Motor neuron (in vitro differentiated cells): Measurements from ENCODE around the gene KRT73. TPM values are rescaled to one million over a fixed set of nuclear protein-coding genes. Genes with fewer than 3 reads are reported as not detected.

Source experiments
- ATAC-seq, 8 experiments: fragments of 200-7000 bp; cut with Tn5 transposase; replicated peaks in 6 of 8; 2 replicates each; pipeline ENCODE4 v1.8.0; 2021; ENCODE audit warnings: mild to moderate bottlenecking in 8 of 8, moderate library complexity in 8 of 8
- H3K27ac ChIP-seq, 2 donors: fragments of 250-450 bp; sonication (Bioruptor Pico); 2 replicates each; pipeline ENCODE4 v1.9.0; 2021; ENCODE audit warnings: antibody characterized with exemption in 2 of 2, mild to moderate bottlenecking in 2 of 2, moderate library complexity in 1 of 2
- H3K4me1 ChIP-seq, 2 donors: fragments of 250-450 bp; sonication (Bioruptor Pico); replicated peaks in 1 of 2; 2 replicates each; pipeline ENCODE4 v1.6.1; 2021; ENCODE audit warnings: antibody characterized with exemption in 2 of 2, mild to moderate bottlenecking in 2 of 2, moderate library complexity in 1 of 2
- H3K4me3 ChIP-seq, 5 donors: fragments of 250-450 bp; sonication (Bioruptor Pico); 2 replicates each; pipeline ENCODE4 v1.9.0; 2021; ENCODE audit warnings: antibody characterized with exemption in 5 of 5, mild to moderate bottlenecking in 5 of 5, moderate library complexity in 4 of 5
- WGBS, 10 experiments: fragments of 450-650 bp; shearing (Covaris generic); methylation state at CpG; one replicate each; pipeline ENCODE4 v1.0.0; 2022; 5-methylcytosine and 5-hydroxymethylcytosine counted together
- in situ Hi-C, 9 experiments: fragments of 400-800 bp; cut with MboI; loops; one replicate each; pipeline ENCODE4 v1.15.0; 2021; ENCODE audit warnings: low sequenced_read_pairs in 9 of 9, low pct_unique_long_range_greater_than_20kb in 2 of 9; ENCODE audit not compliant: unreplicated experiment in 9 of 9
- total RNA-seq, 8 experiments: library from RNA; unstranded; fragments of 300-600 nt; gene quantifications; 2 replicates each; pipeline versions ENCODE4 v1.2.3 to v1.2.4, GENCODE V29; 2022

The KRT73 gene
- total RNA-seq, 8 experiments from 2014 or later, result 0.17 to 0.24 (median 0.21) TPM; not detected in 4

DNA sequence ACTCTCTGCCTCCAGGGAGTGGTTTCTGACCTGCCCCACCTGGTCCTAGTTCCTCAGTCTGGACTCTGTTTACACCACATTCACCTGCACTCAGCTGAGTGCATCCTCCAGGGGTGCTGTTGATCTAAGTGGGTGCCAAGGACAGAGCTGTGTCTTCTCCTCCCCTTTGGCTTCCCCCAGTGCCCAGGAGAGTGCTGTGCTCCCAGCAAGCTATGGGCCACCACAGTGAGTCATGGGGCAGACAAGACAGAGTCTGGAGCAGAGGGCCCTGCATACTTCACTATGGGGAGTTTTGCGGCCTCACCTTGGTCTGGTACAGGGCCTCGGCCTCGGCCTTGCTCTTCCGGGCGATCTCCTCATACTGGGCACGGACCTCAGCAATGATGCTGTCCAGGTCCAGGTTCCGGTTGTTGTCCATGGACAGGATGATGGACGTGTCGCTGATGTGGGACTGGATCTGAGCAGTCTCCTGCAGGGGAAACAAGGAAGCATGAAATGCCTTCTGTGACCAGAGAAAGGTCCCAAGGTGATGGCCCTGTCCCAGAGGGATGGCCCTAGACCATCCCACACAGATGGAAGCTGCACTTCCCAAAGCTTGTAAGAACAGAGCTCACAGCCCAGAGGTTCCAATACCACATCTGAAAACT is 4.9 kb downstream of the KRT73 start:
- H3K4me1 ChIP-seq, result no peaks in the 10 kb centered on the region
- no peak for ATAC-seq
- in situ Hi-C loops, result no loop called here
- 70 to 91% (median 82%) methylated on average over 2 to 8 of the region's 9 CpGs; no CpG with 5 or more reads in 6 of the 10 experiments for WGBS, 10 experiments
- H3K4me3 ChIP-seq, result no peak overlapping the region
- no peak overlapping the region for H3K27ac ChIP-seq

DNA sequence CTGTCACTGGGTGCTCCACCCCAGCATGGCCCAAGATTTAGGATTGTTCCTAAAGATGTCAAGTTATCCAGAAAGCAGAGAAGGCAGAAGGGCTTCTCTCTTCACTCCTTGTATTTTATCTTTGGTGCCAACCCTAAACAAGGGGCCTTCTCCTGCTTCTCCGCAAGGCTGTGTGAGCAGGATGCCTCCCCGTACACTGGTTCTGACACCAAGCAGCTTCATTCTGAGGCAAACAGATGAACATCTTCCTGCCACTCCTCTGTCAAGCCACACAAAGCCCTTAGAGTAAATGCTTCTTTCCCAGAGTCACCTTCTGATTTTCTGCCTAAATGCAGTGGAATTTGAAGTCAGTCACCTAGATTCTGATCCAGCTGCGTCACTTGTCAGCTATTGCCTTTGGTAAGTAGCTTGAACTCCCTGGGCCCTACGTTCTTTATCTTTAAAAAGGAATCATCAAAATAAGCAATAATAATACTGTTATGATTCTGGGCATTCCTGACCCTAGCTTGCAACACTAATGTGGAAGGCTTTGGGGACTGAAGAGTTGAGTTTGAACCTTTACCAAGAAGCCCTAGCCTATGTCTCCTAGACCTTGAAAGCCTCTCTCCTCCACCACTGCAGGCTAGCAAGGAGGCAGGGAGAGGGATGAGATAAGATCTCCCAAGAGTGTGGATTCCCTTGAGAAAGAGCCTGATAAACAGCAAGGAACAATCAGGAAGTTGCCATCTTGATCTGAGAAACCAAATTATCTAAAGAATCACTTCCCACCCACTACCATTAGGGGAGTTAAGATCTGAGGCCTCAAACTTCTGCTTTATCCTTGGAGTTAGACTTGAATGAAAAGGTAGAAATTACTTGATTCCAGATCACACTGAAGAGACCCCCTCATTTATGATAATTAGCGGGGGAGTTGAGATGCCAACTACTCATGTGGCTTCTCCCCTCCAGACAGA is 5.7 kb downstream of the KRT73 start:
- no peak overlapping the region for H3K27ac ChIP-seq
- in situ Hi-C loops, result no loop called here
- 43 to 78% (median 68%) methylated on average over 1 to 5 of the region's 5 CpGs; no CpG with 5 or more reads in 1 of the 10 experiments for WGBS, 10 experiments
- no peak for ATAC-seq
- H3K4me1 ChIP-seq, result no peaks in the 10 kb centered on the region
- no peak overlapping the region for H3K4me3 ChIP-seq

DNA sequence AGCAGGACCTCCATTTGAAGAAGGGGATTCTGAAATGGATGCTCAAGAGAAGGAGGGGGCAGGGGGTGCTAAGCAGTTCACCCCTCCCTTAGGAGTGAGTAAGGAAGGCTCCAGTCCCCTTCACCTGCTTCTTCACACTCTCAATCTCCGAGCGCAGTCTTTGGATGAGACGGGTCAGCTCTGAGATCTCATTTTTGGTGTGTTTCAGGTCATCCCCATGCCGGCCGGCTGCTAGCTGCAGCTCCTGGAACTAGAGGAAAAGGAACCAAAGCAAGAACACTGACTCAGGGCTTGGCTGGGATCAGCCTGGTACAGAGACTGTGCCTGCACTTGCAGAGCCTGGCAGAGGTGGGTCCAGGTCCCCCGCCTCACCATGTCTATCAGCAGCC is 7.3 kb downstream of the KRT73 start:
- Histone ChIP-seq H3K4me1 (no peaks in the 10 kb centered on the region), H3K27ac (no peak overlapping the region), H3K4me3 (no peak overlapping the region)
- in situ Hi-C loops, result no loop called here
- ATAC-seq, result no peak
- WGBS, 10 experiments, result 95 to 100% methylated on average over 3 to 4 of the region's 6 CpGs; no CpG with 5 or more reads in 8 of the 10 experiments

DNA sequence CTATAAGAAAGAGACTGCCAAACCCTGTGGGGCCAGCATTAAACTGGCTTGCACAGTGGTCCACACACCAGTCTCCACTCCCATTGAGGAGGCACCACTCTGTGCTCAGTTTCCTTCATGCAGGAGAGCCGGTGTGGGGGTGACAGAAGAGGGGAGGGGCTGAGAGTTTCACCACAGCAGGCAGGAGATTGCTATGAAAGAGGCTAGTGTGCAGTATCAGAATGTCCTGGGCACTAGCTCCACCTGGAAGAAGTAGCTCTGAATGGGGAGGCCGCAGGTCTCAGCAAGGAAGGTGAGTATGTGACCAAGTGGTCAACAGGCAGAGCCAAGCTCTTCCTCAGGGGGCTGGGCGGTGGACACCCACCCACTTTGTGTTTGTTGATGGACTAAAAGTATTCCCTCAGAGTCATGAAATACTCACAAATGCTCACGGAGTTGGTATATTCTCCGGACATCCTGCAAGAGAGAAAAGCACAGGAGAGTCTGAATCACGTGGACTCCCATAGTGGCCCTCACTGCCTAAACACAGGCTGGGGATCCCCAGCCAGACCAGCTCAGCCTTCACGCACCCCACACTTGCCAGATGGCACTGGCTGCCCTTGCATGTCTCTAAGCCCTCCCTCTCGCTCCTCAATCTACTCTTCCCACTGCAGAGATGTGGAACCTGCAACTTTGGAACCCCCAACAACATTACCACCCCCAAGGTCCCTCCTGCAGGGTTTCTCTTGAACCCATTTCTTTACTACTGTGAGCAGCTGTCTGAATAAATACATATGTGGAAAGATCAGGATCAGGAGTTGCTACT is 9.3 kb downstream of the KRT73 start:
- no peak for ATAC-seq
- H3K4me1 ChIP-seq, result no peaks in the 10 kb centered on the region
- in situ Hi-C loops, result no loop called here
- H3K4me3 ChIP-seq, result no peak overlapping the region
- 25 to 100% (median 70%) methylated on average over 1 to 4 of the region's 8 CpGs; no CpG with 5 or more reads in 2 of the 10 experiments for WGBS, 10 experiments
- H3K27ac ChIP-seq, result no peak overlapping the region

DNA sequence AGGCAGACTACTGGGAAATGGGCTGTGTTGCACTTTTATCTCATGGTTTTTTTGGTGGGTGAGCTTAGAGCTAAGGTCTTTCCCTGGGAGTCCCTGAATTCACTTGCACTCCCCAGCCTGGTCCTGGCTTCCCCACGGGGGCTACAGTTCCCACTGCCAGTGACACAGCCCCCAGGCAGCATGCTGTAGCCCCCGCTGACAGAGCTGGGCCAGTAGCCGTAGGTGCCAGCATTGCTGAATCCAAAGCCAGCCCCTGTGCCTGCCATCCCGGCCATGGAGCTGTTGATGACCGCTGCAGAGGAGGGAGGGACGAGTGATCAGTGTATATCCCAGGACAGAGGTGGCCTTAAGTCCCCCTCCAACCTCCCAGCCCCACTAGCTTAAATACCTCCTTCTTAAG is 10.2 kb downstream of the KRT73 start:
- H3K4me3 ChIP-seq, result no peak overlapping the region
- ATAC-seq, result no peak
- 0 to 92% (median 55%) methylated on average over 1 to 6 of the region's 6 CpGs; no CpG with 5 or more reads in 3 of the 10 experiments for WGBS, 10 experiments
- no peaks in the 10 kb centered on the region for H3K4me1 ChIP-seq
- H3K27ac ChIP-seq, result no peak overlapping the region
- in situ Hi-C loops, result no loop called here

DNA sequence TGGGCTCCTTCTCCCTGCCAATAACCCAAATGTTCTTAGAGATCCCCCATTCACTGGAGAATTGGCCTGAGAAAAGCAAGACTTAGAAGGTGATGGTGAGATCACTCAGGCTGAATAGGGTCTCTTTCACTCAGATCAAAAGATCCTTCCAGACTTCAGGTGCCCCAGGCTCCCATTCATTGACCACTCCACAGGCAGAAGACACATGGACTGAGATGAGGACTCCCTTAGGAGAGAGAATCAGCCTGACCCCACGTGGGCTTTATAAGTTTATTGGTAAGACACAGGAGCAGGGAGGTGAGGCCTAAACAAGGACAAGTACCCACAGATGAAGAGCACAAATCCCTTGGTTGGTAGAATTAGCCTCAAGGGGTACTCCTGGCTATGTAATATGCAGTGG is 11.0 kb downstream of the KRT73 start:
- Histone ChIP-seq H3K4me1 (no peaks in the 10 kb centered on the region), H3K4me3 (no peak overlapping the region), H3K27ac (no peak overlapping the region)
- in situ Hi-C loops, result no loop called here
- ATAC-seq, result no peak
- WGBS, 10 experiments, result 20 to 40% (median 33%) methylated on average over 1 of the region's 1 CpG; no CpG with 5 or more reads in 7 of the 10 experiments

DNA sequence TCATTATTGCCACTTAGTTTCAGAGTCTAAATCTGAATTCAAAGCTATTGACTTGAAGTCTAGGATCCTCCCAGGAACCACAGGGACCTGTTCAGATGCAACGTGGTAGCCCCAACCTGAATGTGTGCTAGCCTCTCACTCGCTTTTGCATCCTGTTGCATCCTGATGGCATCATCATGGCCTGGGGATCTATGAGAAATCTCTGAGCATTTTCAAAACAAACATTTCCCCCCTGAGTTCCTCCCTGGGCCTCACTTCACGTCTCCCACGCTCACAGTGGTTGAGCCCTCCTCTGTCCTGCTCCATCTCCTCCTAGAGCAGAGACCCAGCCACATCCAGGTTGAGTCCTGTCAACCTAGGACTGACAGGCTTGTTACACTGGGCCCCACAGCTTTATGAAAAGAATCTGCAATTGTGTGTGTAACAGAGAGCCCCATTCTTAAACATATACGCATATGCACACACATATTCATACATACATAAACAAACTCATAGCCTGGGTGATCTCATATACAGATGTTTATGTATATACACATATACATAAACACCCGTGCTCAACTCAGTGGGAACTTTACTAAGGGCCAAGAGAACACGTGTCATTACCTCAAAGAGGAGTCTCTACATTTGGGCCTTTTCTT is 11.7 kb downstream of the KRT73 start:
- H3K4me1 ChIP-seq, result no peaks in the 10 kb centered on the region
- WGBS, 10 experiments, result 15 to 87% (median 46%) methylated on average over 1 to 6 of the region's 7 CpGs
- no peak overlapping the region for H3K27ac ChIP-seq
- ATAC-seq, result peak in 4 of 8 experiments; percentile 54 to 98 (median 92)
- H3K4me3 ChIP-seq, result no peak overlapping the region
- in situ Hi-C loops, result no loop called here

DNA sequence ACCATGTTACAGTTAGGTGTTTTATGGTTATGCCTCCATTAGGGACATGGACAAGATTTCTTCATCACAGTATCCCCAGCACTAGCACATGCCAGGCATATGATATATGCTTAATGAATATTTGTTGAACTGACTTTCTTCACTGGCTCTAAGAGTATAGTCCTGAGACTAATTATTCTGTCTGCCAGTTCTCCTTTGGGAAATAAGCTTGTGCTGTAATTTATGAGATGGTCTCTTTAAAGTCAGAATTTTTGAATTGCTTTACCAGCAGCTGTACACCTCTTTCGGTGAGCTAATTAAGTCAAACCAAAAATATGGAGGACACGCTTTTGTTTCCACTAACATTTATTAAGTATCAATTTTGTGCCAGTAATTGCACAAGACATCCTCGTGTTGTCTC is 12.3 kb downstream of the KRT73 start:
- in situ Hi-C loops, result no loop called here
- WGBS, 10 experiments, result 0 to 57% (median 46%) methylated on average over 1 to 3 of the region's 3 CpGs
- no peak overlapping the region for H3K4me3 ChIP-seq
- no peaks in the 10 kb centered on the region for H3K4me1 ChIP-seq
- peak in 1 of 8 experiments; percentile 33 for ATAC-seq
- H3K27ac ChIP-seq, result no peak overlapping the region

DNA sequence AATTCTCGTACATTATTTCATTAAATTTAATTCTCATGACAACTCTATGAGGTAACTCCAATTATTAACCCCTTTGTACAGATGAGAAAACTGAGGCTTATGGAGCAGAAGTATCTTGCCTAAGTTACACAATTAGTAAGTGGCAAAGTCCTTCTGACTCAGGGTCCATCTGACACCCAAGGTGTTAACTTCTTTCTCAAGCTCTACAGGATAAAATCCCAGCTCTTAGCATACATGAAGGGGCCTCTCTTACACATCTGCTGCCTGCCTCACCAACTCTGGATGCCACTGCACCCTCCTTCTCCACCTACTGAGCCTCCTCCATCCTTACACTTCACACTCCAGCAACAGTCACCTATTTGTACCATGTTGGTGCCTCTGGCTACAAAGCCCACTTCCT is 12.8 kb downstream of the KRT73 start:
- no peak overlapping the region for H3K4me3 ChIP-seq
- WGBS, 10 experiments, result 44 to 89% (median 67%) methylated on average over 1 of the region's 1 CpG; no CpG with 5 or more reads in 1 of the 10 experiments
- no peak for ATAC-seq
- in situ Hi-C loops, result no loop called here
- H3K27ac ChIP-seq, result no peak overlapping the region
- H3K4me1 ChIP-seq, result no peaks in the 10 kb centered on the region

DNA sequence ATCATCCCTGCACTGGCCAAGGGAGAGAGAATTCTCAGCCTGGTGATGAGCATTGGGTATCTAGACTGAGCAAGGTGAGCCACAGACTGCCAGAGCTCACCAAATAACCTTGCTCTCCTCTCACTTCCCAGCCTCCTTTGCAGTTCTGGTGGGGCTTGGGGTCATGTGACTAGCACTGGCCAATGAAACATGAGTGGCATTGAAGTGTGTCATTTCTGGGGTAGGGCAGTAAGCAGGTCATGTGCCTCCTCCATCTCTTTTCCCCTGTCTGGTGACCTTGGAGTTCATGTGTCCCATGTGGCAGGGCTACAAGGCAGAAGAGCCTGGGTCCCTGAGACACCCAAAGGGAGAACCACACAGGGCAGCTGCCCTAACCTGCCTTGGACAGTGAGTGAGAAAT is 13.5 kb downstream of the KRT73 start:
- Histone ChIP-seq H3K4me3 (no peak overlapping the region), H3K27ac (no peak overlapping the region), H3K4me1 (no peaks in the 10 kb centered on the region)
- in situ Hi-C loops, result no loop called here
- ATAC-seq, result no peak

DNA sequence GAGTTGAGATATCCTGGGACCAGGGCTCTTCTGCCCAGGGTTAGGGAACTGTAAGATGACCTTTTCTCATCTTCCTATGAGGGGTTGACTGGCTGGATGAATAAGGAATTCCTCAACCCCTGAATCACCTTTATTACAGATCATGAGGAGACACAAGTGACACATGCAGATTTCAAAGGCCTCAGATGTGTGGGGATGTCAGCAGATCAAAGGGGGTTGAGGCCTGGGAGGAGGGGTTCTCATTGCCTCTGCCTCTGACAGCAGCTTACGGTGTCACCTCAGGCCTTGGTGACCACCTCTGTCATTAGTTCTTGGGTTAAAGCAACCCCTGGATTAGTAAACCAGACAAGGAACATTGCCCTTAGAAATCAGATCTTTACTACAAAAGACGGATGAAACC is 15.0 kb downstream of the KRT73 start:
- Histone ChIP-seq H3K27ac (no peak overlapping the region), H3K4me3 (no peak overlapping the region), H3K4me1 (no peaks in the 10 kb centered on the region)
- no peak for ATAC-seq
- 0 to 80% (median 38%) methylated on average over 1 to 2 of the region's 2 CpGs; no CpG with 5 or more reads in 2 of the 10 experiments for WGBS, 10 experiments
- in situ Hi-C loops, result no loop called here

DNA sequence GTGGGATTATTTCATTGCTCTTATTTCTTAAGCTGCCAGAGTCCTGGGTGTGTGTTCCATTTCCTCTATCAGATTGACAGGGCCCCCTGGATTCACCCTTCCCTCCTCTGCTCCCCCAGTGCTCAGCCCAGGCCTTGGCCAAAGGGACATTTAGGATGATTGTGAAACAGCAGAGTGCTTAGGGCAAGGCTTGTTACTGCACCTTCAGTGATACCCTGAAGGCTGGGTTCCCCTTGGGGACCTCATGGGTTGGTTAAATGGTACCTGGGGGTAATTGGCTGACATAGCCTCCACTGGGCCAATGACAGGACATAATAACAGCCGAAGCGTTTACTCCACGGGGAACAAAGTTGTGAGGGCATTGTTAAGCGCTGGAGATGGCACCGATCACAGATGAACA is 15.8 kb downstream of the KRT73 start:
- H3K4me3 ChIP-seq, result no peak overlapping the region
- no peaks in the 10 kb centered on the region for H3K4me1 ChIP-seq
- 66 to 100% (median 89%) methylated on average over 2 to 5 of the region's 5 CpGs; no CpG with 5 or more reads in 4 of the 10 experiments for WGBS, 10 experiments
- no peak for ATAC-seq
- in situ Hi-C loops, result no loop called here
- no peak overlapping the region for H3K27ac ChIP-seq
